GM23338 (cell line): ENCODE measurements around the gene PSMD6. TPM values are rescaled to one million over a fixed set of nuclear protein-coding genes. Genes with fewer than 3 reads are reported as not detected.

Experiments used
- ATAC-seq: fragments of 200-7000 bp; cut with Tn5 transposase; 3 replicates; pipeline ENCODE4 v1.9.1; 2020
- DNase-seq: peaks from one replicate; pipeline ENCODE4 v3.0.0-alpha.2; 2015; ENCODE audit warnings: low spot score
- H2AFZ ChIP-seq: fragments of 200-600 bp; sonication (generic); 2 replicates; pipeline ENCODE4 v1.8.0; 2016; ENCODE audit warnings: antibody characterized with exemption, mild to moderate bottlenecking, moderate library complexity
- H3F3A ChIP-seq: fragments of 200-600 bp; sonication (generic); replicated peaks from 2 replicates; pipeline ENCODE4 v1.8.0; 2017; ENCODE audit warnings: antibody characterized with exemption, mixed run types, low read depth
- H3K27ac ChIP-seq: fragments of 200-600 bp; sonication (generic); 2 replicates; pipeline ENCODE4 v1.6.1; 2016; ENCODE audit warnings: low read depth
- H3K27me3 ChIP-seq: fragments of 200-600 bp; sonication (generic); 2 replicates; pipeline ENCODE4 v1.8.0; 2016; ENCODE audit warnings: mild to moderate bottlenecking, mixed run types, moderate library complexity; ENCODE audit not compliant: insufficient read depth
- H3K36me3 ChIP-seq: fragments of 200-600 bp; sonication (generic); 2 replicates; pipeline ENCODE4 v1.8.0; 2016; ENCODE audit warnings: mild to moderate bottlenecking; ENCODE audit not compliant: insufficient read depth
- H3K4me1 ChIP-seq: fragments of 200-600 bp; sonication (generic); 2 replicates; pipeline ENCODE4 v1.8.0; 2016; ENCODE audit warnings: mild to moderate bottlenecking, moderate library complexity; ENCODE audit not compliant: insufficient read depth
- H3K4me2 ChIP-seq: fragments of 200-600 bp; sonication (generic); 2 replicates; pipeline ENCODE4 v1.7.1; 2017; ENCODE audit warnings: mixed run types
- H3K4me3 ChIP-seq: fragments of 200-600 bp; sonication (generic); 2 replicates; pipeline ENCODE4 v1.6.1; 2016; ENCODE audit warnings: mixed run types
- H3K79me2 ChIP-seq: fragments of 200-600 bp; sonication (generic); replicated peaks from 2 replicates; pipeline ENCODE4 v1.8.0; 2017; ENCODE audit warnings: mild to moderate bottlenecking; ENCODE audit not compliant: insufficient read depth
- H3K9me2 ChIP-seq: fragments of 200-600 bp; sonication (generic); 2 replicates; pipeline ENCODE4 v1.8.0; 2017; ENCODE audit not compliant: insufficient read depth
- H4K20me1 ChIP-seq: fragments of 200-600 bp; sonication (generic); replicated peaks from 2 replicates; pipeline ENCODE4 v1.8.0; 2017; ENCODE audit warnings: mild to moderate bottlenecking; ENCODE audit not compliant: insufficient read depth
- H3K27ac Mint-ChIP-seq: 2 replicates; pipeline ENCODE4 v1.8.0; 2020; ENCODE audit warnings: inconsistent platforms, mild to moderate bottlenecking, moderate library complexity, mixed read lengths
- H3K27me3 Mint-ChIP-seq: 3 replicates; pipeline ENCODE4 v1.8.0; 2022; ENCODE audit warnings: low read depth, mild to moderate bottlenecking, moderate library complexity, mixed read lengths, inconsistent platforms; ENCODE audit not compliant: insufficient read depth, poor library complexity
- H3K36me3 Mint-ChIP-seq: 3 replicates; pipeline ENCODE4 v1.8.0; 2021; ENCODE audit warnings: low read depth, mild to moderate bottlenecking, inconsistent platforms, moderate library complexity, mixed read lengths
- H3K4me1 Mint-ChIP-seq: 3 replicates; pipeline ENCODE4 v1.8.0; 2020; ENCODE audit warnings: mild to moderate bottlenecking, inconsistent platforms, mixed read lengths
- H3K4me3 Mint-ChIP-seq: 3 replicates; pipeline ENCODE4 v1.8.0; 2021; ENCODE audit warnings: moderate library complexity, mild to moderate bottlenecking, inconsistent platforms, mixed read lengths
- H3K9me3 Mint-ChIP-seq: 3 replicates; pipeline ENCODE4 v1.8.0; 2020; ENCODE audit warnings: moderate library complexity, mild to moderate bottlenecking, inconsistent platforms, mixed read lengths
- CREB1 ChIP-seq: fragments of 250-450 bp; sonication (Bioruptor Pico); IDR thresholded peaks from 2 replicates; pipeline ENCODE4 v1.5.0; 2020; ENCODE audit warnings: low read depth, mild to moderate bottlenecking, moderate library complexity
- EZH2 ChIP-seq: fragments of 200-600 bp; sonication (generic); IDR thresholded peaks from one replicate; pipeline ENCODE4 v1.8.0; 2017; ENCODE audit warnings: antibody characterized with exemption, mild to moderate bottlenecking, low read depth; ENCODE audit not compliant: unreplicated experiment
- EZH2phosphoT487 ChIP-seq: fragments of 200-600 bp; sonication (generic); IDR thresholded peaks from one replicate; pipeline ENCODE4 v1.8.1; 2018; ENCODE audit warnings: antibody characterized with exemption; ENCODE audit not compliant: unreplicated experiment
- JUNB ChIP-seq: IDR thresholded peaks from one replicate; pipeline ENCODE4 v1.6.1; 2016; ENCODE audit warnings: antibody characterized with exemption; ENCODE audit not compliant: unreplicated experiment
- NANOG ChIP-seq: IDR thresholded peaks from 2 replicates; pipeline ENCODE4 v1.6.1; 2016; ENCODE audit warnings: antibody characterized with exemption, borderline replicate concordance
- POLR2AphosphoS5 ChIP-seq: IDR thresholded peaks from 2 replicates; pipeline ENCODE4 v1.6.1; 2016; ENCODE audit warnings: antibody characterized with exemption, low read depth
- ZNF114 ChIP-seq: fragments of 250-450 bp; sonication (Bioruptor Pico); IDR thresholded peaks from 2 replicates; pipeline ENCODE4 v1.5.0; 2020; ENCODE audit warnings: mild to moderate bottlenecking, moderate library complexity
- ZNF331 ChIP-seq: fragments of 250-450 bp; sonication (Bioruptor Pico); IDR thresholded peaks from 2 replicates; pipeline ENCODE4 v1.5.0; 2020; ENCODE audit warnings: low read depth, mild to moderate bottlenecking, moderate library complexity
- polyA plus RNA-seq: library from polyadenylated mRNA; unstranded; fragments of >200 nt; fragmentation: Nextera tagmentation; extraction: Ambion mirVana; gene quantifications from 2 replicates; pipeline ENCODE4 v1.2.1, GENCODE V29; 2016
- total RNA-seq: library from RNA; depleted of rRNA; stranded (reverse); fragments of >200 nt; shearing (Covaris generic); gene quantifications from 2 replicates; pipeline ENCODE4 v1.2.3, GENCODE V29; 2014
- TF ChIP-seq, protein P1 (sequence below): fragments of 250-450 bp; sonication (Bioruptor Pico); IDR thresholded peaks from 2 replicates; pipeline ENCODE4 v1.5.0; 2020; ENCODE audit warnings: mild to moderate bottlenecking, moderate library complexity
- TF ChIP-seq, protein P2 (sequence below), 2 experiments: fragments of 200-600 bp in 1 of 2; sonication (generic) in 1 of 2; conservative IDR thresholded peaks; 2 replicates each; pipeline versions ENCODE4 v1.5.1 to v1.6.1; 2016 to 2017; ENCODE audit warnings: antibody characterized with exemption in 2 of 2, low read depth in 2 of 2, mild to moderate bottlenecking in 2 of 2, moderate library complexity in 1 of 2
- TF ChIP-seq, protein P3 (sequence below): IDR thresholded peaks from one replicate; pipeline ENCODE4 v1.6.1; 2018; ENCODE audit warnings: antibody characterized with exemption; ENCODE audit not compliant: unreplicated experiment

Gene PSMD6
- total and polyA plus RNA-seq, 2 experiments from 2014 or later, result 98.1 to 205 TPM

DNA sequence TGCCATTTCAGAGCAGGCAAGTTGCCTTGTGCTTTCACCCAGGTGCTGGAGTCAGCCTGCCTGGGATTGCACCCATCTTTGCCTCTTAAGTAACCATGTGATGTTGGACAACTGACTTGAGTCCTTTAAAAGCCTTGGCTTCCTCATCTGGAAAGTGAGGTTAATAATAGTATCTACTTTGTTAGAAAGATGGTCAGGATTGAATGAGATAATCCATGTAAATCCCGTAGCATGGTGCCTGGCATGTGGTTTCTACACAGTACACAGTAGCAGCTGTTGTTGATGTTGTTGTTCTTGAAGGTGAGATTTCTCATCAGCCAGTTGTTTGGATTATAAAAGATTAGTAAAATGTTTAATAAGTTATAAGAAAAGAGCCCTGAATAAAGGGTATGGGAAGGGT, 48.8 kb downstream of the PSMD6 start (continued):
- TF ChIP-seq NANOG (no peak), POLR2AphosphoS5 (no peak), EZH2 (no peak), JUNB (no peak)
- TF ChIP-seq, protein P1, sequence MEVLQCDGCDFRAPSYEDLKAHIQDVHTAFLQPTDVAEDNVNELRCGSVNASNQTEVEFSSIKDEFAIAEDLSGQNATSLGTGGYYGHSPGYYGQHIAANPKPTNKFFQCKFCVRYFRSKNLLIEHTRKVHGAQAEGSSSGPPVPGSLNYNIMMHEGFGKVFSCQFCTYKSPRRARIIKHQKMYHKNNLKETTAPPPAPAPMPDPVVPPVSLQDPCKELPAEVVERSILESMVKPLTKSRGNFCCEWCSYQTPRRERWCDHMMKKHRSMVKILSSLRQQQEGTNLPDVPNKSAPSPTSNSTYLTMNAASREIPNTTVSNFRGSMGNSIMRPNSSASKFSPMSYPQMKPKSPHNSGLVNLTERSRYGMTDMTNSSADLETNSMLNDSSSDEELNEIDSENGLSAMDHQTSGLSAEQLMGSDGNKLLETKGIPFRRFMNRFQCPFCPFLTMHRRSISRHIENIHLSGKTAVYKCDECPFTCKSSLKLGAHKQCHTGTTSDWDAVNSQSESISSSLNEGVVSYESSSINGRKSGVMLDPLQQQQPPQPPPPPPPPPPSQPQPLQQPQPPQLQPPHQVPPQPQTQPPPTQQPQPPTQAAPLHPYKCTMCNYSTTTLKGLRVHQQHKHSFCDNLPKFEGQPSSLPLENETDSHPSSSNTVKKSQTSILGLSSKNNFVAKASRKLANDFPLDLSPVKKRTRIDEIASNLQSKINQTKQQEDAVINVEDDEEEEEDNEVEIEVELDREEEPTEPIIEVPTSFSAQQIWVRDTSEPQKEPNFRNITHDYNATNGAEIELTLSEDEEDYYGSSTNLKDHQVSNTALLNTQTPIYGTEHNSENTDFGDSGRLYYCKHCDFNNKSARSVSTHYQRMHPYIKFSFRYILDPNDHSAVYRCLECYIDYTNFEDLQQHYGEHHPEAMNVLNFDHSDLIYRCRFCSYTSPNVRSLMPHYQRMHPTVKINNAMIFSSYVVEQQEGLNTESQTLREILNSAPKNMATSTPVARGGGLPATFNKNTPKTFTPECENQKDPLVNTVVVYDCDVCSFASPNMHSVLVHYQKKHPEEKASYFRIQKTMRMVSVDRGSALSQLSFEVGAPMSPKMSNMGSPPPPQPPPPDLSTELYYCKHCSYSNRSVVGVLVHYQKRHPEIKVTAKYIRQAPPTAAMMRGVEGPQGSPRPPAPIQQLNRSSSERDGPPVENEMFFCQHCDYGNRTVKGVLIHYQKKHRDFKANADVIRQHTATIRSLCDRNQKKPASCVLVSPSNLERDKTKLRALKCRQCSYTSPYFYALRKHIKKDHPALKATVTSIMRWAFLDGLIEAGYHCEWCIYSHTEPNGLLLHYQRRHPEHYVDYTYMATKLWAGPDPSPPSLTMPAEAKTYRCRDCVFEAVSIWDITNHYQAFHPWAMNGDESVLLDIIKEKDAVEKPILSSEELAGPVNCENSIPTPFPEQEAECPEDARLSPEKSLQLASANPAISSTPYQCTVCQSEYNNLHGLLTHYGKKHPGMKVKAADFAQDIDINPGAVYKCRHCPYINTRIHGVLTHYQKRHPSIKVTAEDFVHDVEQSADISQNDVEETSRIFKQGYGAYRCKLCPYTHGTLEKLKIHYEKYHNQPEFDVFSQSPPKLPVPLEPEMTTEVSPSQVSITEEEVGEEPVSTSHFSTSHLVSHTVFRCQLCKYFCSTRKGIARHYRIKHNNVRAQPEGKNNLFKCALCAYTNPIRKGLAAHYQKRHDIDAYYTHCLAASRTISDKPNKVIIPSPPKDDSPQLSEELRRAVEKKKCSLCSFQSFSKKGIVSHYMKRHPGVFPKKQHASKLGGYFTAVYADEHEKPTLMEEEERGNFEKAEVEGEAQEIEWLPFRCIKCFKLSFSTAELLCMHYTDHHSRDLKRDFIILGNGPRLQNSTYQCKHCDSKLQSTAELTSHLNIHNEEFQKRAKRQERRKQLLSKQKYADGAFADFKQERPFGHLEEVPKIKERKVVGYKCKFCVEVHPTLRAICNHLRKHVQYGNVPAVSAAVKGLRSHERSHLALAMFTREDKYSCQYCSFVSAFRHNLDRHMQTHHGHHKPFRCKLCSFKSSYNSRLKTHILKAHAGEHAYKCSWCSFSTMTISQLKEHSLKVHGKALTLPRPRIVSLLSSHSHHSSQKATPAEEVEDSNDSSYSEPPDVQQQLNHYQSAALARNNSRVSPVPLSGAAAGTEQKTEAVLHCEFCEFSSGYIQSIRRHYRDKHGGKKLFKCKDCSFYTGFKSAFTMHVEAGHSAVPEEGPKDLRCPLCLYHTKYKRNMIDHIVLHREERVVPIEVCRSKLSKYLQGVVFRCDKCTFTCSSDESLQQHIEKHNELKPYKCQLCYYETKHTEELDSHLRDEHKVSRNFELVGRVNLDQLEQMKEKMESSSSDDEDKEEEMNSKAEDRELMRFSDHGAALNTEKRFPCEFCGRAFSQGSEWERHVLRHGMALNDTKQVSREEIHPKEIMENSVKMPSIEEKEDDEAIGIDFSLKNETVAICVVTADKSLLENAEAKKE (CRISPR knock-in tag), result no peak

DNA sequence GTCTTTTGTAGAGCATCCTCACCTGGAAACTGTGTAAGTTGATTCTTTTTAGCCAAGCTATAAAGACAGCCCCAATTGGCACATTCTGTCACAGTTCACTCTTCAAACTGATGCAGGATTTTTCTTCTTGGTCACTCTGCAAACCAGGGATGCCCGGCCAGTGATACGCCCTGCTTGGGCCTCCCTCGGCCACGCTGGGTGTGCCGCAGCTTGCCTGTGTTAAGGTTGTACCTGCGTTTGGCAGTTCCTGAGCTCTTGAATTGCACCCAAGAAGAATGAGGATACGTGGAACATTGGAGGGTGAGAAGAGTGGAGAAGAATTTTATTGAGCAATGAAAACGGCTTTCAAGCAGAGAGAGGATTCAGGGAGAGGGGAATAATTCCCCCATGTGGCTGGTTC, 49.9 kb downstream of the PSMD6 start:
- no peaks in the 10 kb centered on the region for H3K27me3 ChIP-seq
- Mint-ChIP-seq H3K36me3 (no peaks in the 10 kb centered on the region), H3K27me3 (no peaks in the 10 kb centered on the region), H3K4me3 (no peak overlapping the region), H3K9me3 (no peaks in the 10 kb centered on the region), H3K27ac (no peak overlapping the region), H3K4me1 (peaks cover 60% of the 10 kb centered on the region)
- H3K9me2 ChIP-seq, result no peaks in the 10 kb centered on the region
- no peaks in the 10 kb centered on the region for H4K20me1 ChIP-seq
- DNase-seq (no peak), ATAC-seq (no peak)
- no peaks in the 10 kb centered on the region for H3K36me3 ChIP-seq
- peaks cover 42% of the 10 kb centered on the region for H3K79me2 ChIP-seq
- no peaks in the 10 kb centered on the region for H3F3A ChIP-seq
- no peak overlapping the region for H3K4me3 ChIP-seq
- H3K4me1 ChIP-seq, result peaks cover 52% of the 10 kb centered on the region
- H2AFZ ChIP-seq, result no peak overlapping the region
- no peak overlapping the region for H3K27ac ChIP-seq
- H3K4me2 ChIP-seq, result no peak overlapping the region
- TF ChIP-seq ZNF114 (CRISPR knock-in tag) (no peak), POLR2AphosphoS5 (no peak), EZH2phosphoT487 (no peak), NANOG (no peak), CREB1 (CRISPR knock-in tag) (no peak), ZNF331 (CRISPR knock-in tag) (no peak), JUNB (no peak)
- TF ChIP-seq, protein P2, sequence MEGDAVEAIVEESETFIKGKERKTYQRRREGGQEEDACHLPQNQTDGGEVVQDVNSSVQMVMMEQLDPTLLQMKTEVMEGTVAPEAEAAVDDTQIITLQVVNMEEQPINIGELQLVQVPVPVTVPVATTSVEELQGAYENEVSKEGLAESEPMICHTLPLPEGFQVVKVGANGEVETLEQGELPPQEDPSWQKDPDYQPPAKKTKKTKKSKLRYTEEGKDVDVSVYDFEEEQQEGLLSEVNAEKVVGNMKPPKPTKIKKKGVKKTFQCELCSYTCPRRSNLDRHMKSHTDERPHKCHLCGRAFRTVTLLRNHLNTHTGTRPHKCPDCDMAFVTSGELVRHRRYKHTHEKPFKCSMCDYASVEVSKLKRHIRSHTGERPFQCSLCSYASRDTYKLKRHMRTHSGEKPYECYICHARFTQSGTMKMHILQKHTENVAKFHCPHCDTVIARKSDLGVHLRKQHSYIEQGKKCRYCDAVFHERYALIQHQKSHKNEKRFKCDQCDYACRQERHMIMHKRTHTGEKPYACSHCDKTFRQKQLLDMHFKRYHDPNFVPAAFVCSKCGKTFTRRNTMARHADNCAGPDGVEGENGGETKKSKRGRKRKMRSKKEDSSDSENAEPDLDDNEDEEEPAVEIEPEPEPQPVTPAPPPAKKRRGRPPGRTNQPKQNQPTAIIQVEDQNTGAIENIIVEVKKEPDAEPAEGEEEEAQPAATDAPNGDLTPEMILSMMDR (conservative IDR thresholded peaks at IDR 0.05; ENCODE audit: low read depth in 2 of 2), result no peak
- TF ChIP-seq, protein P3, sequence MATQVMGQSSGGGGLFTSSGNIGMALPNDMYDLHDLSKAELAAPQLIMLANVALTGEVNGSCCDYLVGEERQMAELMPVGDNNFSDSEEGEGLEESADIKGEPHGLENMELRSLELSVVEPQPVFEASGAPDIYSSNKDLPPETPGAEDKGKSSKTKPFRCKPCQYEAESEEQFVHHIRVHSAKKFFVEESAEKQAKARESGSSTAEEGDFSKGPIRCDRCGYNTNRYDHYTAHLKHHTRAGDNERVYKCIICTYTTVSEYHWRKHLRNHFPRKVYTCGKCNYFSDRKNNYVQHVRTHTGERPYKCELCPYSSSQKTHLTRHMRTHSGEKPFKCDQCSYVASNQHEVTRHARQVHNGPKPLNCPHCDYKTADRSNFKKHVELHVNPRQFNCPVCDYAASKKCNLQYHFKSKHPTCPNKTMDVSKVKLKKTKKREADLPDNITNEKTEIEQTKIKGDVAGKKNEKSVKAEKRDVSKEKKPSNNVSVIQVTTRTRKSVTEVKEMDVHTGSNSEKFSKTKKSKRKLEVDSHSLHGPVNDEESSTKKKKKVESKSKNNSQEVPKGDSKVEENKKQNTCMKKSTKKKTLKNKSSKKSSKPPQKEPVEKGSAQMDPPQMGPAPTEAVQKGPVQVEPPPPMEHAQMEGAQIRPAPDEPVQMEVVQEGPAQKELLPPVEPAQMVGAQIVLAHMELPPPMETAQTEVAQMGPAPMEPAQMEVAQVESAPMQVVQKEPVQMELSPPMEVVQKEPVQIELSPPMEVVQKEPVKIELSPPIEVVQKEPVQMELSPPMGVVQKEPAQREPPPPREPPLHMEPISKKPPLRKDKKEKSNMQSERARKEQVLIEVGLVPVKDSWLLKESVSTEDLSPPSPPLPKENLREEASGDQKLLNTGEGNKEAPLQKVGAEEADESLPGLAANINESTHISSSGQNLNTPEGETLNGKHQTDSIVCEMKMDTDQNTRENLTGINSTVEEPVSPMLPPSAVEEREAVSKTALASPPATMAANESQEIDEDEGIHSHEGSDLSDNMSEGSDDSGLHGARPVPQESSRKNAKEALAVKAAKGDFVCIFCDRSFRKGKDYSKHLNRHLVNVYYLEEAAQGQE, result no peak
